H1 (cell line): ENCODE results near the gene DKC1. TPM values are rescaled to one million over a fixed set of nuclear protein-coding genes. Genes with fewer than 3 reads are reported as not detected.

ENCODE experiments used
- CTCF ChIA-PET: fragments of 300-600 bp; sonication (Branson Sonifier 250); formaldehyde crosslinking; loops from one replicate; lab custom pipeline; 2021; ENCODE audit not compliant: partially characterized antibody; lab: Charles Lee
- POLR2A ChIA-PET: fragments of 300-600 bp; sonication (Branson Sonifier 250); formaldehyde crosslinking; loops from one replicate; lab custom pipeline; 2021; ENCODE audit warnings: inconsistent platforms; ENCODE audit not compliant: partially characterized antibody; lab: Charles Lee
- DNase-seq, 2 experiments: peaks; one replicate each; pipeline versions ENCODE4 v3.0.0 to v3.0.0-alpha.2; 2010 to 2022; ENCODE audit warnings: low spot score in 2 of 2, low read depth in 1 of 2, mixed read lengths in 1 of 2
- FAIRE-seq: peaks from 2 replicates; lab custom pipeline; 2011; peaks lifted over from hg19 to GRCh38; lab: Jason Lieb, UNC
- H2AFZ ChIP-seq: 2 replicates; pipeline ENCODE4 v1.8.1; 2012; ENCODE audit warnings: low read length, inconsistent platforms
- H2AK5ac ChIP-seq: 2 replicates; pipeline ENCODE4 v1.6.1; 2013; ENCODE audit warnings: low read depth, low read length
- H2BK120ac ChIP-seq: replicated peaks from 2 replicates; pipeline ENCODE3; 2013; ENCODE audit warnings: low read depth, low read length, inconsistent platforms
- H2BK12ac ChIP-seq: 2 replicates; pipeline ENCODE4 v1.6.1; 2013; ENCODE audit warnings: low read depth, low read length
- H2BK15ac ChIP-seq: 2 replicates; pipeline ENCODE4 v1.6.1; 2013; ENCODE audit warnings: low read length
- H2BK20ac ChIP-seq: 2 replicates; pipeline ENCODE4 v1.6.1; 2013; ENCODE audit warnings: low read length
- H2BK5ac ChIP-seq: 2 replicates; pipeline ENCODE4 v1.6.1; 2013; ENCODE audit warnings: low read depth, low read length
- H3K14ac ChIP-seq: 2 replicates; pipeline ENCODE4 v1.6.1; 2013; ENCODE audit warnings: inconsistent platforms; ENCODE audit not compliant: insufficient read length
- H3K18ac ChIP-seq: 2 replicates; pipeline ENCODE4 v1.6.1; 2013; ENCODE audit warnings: low read length; ENCODE audit errors: extremely low read depth
- H3K23ac ChIP-seq: 2 replicates; pipeline ENCODE4 v1.6.1; 2013; ENCODE audit warnings: inconsistent platforms; ENCODE audit not compliant: insufficient read length
- H3K23me2 ChIP-seq: 2 replicates; pipeline ENCODE4 v1.6.1; 2013; ENCODE audit warnings: low read depth, low read length
- H3K27ac ChIP-seq: 2 replicates; pipeline ENCODE4 v1.6.1; 2011; ENCODE audit warnings: low read depth, low read length, inconsistent platforms
- H3K27me3 ChIP-seq, 4 experiments: replicated peaks in 1 of 4; 1 replicate in 1 of 4; 2 replicates in 3 of 4; pipeline versions ENCODE4 v1.6.1 to v1.8.1; 2011 to 2013; ENCODE audit warnings: low read length in 3 of 4, mild to moderate bottlenecking in 3 of 4, inconsistent platforms in 2 of 4, mixed read lengths in 2 of 4, moderate library complexity in 1 of 4; ENCODE audit not compliant: control insufficient read depth in 3 of 4, insufficient read depth in 3 of 4; ENCODE audit errors: extremely low read depth in 1 of 4
- H3K36me3 ChIP-seq, 4 experiments: 2 replicates each; pipeline versions ENCODE4 v1.6.1 to v1.8.1; 2011 to 2013; ENCODE audit warnings: mild to moderate bottlenecking in 4 of 4, low read length in 3 of 4, moderate library complexity in 2 of 4, control low read depth in 1 of 4, inconsistent platforms in 1 of 4; ENCODE audit not compliant: insufficient read depth in 4 of 4, control insufficient read depth in 2 of 4
- H3K4ac ChIP-seq: replicated peaks from 2 replicates; pipeline ENCODE3; 2013; ENCODE audit warnings: low read length, low read depth, mixed read lengths, inconsistent platforms; ENCODE audit not compliant: insufficient read length
- H3K4me1 ChIP-seq, 4 experiments: replicated peaks in 1 of 4; 1 replicate in 1 of 4; 2 replicates in 3 of 4; pipeline versions ENCODE4 v1.6.1 to v1.8.1; 2011 to 2013; ENCODE audit warnings: low read length in 3 of 4, inconsistent platforms in 2 of 4, mixed read lengths in 1 of 4; ENCODE audit not compliant: insufficient read depth in 4 of 4, control insufficient read depth in 3 of 4
- H3K4me2 ChIP-seq, 2 experiments: 2 replicates each; pipeline versions ENCODE4 v1.6.1 to v1.8.1; 2011 to 2013; ENCODE audit warnings: low read depth in 2 of 2, low read length in 2 of 2, control low read depth in 1 of 2, inconsistent platforms in 1 of 2, mild to moderate bottlenecking in 1 of 2; ENCODE audit not compliant: insufficient read depth in 1 of 2
- H3K4me3 ChIP-seq, 4 experiments: fragments of 200-600, 300-600 bp in 1 of 4; sonication (generic), shearing (Covaris generic), sonication (Bioruptor Twin) in 1 of 4; 2 replicates each; pipeline versions ENCODE4 v1.5.1 to v1.8.1; 2011 to 2016; ENCODE audit warnings: low read length in 4 of 4, low read depth in 3 of 4, control low read depth in 2 of 4, inconsistent platforms in 2 of 4, mild to moderate bottlenecking in 2 of 4, mixed read lengths in 1 of 4, moderate library complexity in 1 of 4; ENCODE audit not compliant: insufficient read depth in 2 of 4; ENCODE audit errors: extremely low read depth in 1 of 4
- H3K56ac ChIP-seq: replicated peaks from 2 replicates; pipeline ENCODE3; 2013; ENCODE audit warnings: low read depth, mild to moderate bottlenecking, mixed read lengths, low read length, inconsistent platforms; ENCODE audit not compliant: insufficient read length
- H3K79me1 ChIP-seq: 2 replicates; pipeline ENCODE4 v1.6.1; 2013; ENCODE audit warnings: low read depth, low read length, control low read depth
- H3K79me2 ChIP-seq, 2 experiments: 2 replicates each; pipeline versions ENCODE4 v1.6.1 to v1.8.1; 2012 to 2013; ENCODE audit warnings: low read length in 2 of 2, mild to moderate bottlenecking in 2 of 2, inconsistent platforms in 1 of 2; ENCODE audit not compliant: insufficient read depth in 2 of 2, control insufficient read depth in 1 of 2
- H3K9ac ChIP-seq, 4 experiments: replicated peaks in 1 of 4; 1 replicate in 1 of 4; 2 replicates in 3 of 4; pipeline versions ENCODE4 v1.6.1 to v1.8.1; 2011 to 2013; ENCODE audit warnings: low read depth in 3 of 4, low read length in 3 of 4, control low read depth in 2 of 4, mild to moderate bottlenecking in 2 of 4, moderate library complexity in 2 of 4, inconsistent platforms in 1 of 4; ENCODE audit errors: extremely low read depth in 1 of 4
- H3K9me3 ChIP-seq, 2 experiments: 2 replicates each; pipeline versions ENCODE4 v1.6.1 to v1.8.1; 2012 to 2013; ENCODE audit warnings: mild to moderate bottlenecking in 2 of 2, moderate library complexity in 2 of 2, control low read depth in 1 of 2, inconsistent platforms in 1 of 2, low read depth in 1 of 2, low read length in 1 of 2, mixed read lengths in 1 of 2; ENCODE audit not compliant: insufficient read depth in 2 of 2
- H4K20me1 ChIP-seq, 2 experiments: replicated peaks in 1 of 2; 2 replicates each; pipeline versions ENCODE3 to v1.8.1; 2011 to 2013; ENCODE audit warnings: inconsistent platforms in 2 of 2, low read length in 2 of 2, mild to moderate bottlenecking in 1 of 2; ENCODE audit not compliant: insufficient read depth in 2 of 2, control insufficient read depth in 1 of 2
- H4K5ac ChIP-seq: 2 replicates; pipeline ENCODE4 v1.6.1; 2013; ENCODE audit warnings: low read length, low read depth, mixed read lengths, inconsistent platforms; ENCODE audit not compliant: insufficient read length
- H4K8ac ChIP-seq: 2 replicates; pipeline ENCODE4 v1.8.0; 2013; ENCODE audit warnings: mild to moderate bottlenecking, moderate library complexity, low read length, inconsistent platforms; ENCODE audit not compliant: insufficient read depth; ENCODE audit errors: extremely low read depth
- H4K91ac ChIP-seq: replicated peaks from 2 replicates; pipeline ENCODE3; 2013; ENCODE audit warnings: low read length, mixed read lengths, inconsistent platforms; ENCODE audit not compliant: insufficient read length
- BRCA1 ChIP-seq: IDR thresholded peaks from 2 replicates; pipeline ENCODE4 v1.6.1; 2012; ENCODE audit warnings: low read depth, low read length, improper control_type of control experiment
- CBX5 ChIP-seq: fragments of 300-800, 300-1000 bp; sonication (generic); IDR thresholded peaks from 2 replicates; pipeline ENCODE4 v1.7.1; 2016; ENCODE audit warnings: antibody characterized with exemption, low read length, low read depth
- EZH2 ChIP-seq: fragments of 200-600 bp; sonication (generic); IDR thresholded peaks from 2 replicates; pipeline ENCODE4 v1.7.1; 2012; ENCODE audit warnings: low read depth, mild to moderate bottlenecking, moderate library complexity, low read length, inconsistent platforms; ENCODE audit not compliant: severe bottlenecking
- NANOG ChIP-seq: IDR thresholded peaks from 2 replicates; pipeline ENCODE4 v1.6.1; 2011; ENCODE audit warnings: low read length, low read depth, mild to moderate bottlenecking, inconsistent platforms; ENCODE audit not compliant: insufficient read depth, poor library complexity, severe bottlenecking
- TAF7 ChIP-seq: optimal IDR thresholded peaks from 2 replicates; pipeline ENCODE3; 2011; ENCODE audit warnings: low read depth, mild to moderate bottlenecking, inconsistent platforms, low read length, moderate library complexity, borderline replicate concordance
- WGBS, 2 experiments: shearing (Covaris generic) in 1 of 2; methylation state at CpG; one replicate each; pipeline versions ENCODE4 v1.1.6 to v1.1.7; 2013 to 2015; ENCODE audit warnings: low lambda C conversion rate in 2 of 2, mixed read lengths in 2 of 2, inconsistent platforms in 1 of 2, low coverage in 1 of 2, missing lambda C conversion rate in 1 of 2; ENCODE audit not compliant: insufficient replicate concordance in 2 of 2, insufficient coverage in 1 of 2, insufficient read length in 1 of 2; ENCODE audit errors: extremely low coverage in 1 of 2, missing lambda C conversion rate in 1 of 2; 5-methylcytosine and 5-hydroxymethylcytosine counted together
- polyA plus RNA-seq, 7 experiments: library from polyadenylated mRNA; depleted of rRNA in 3 of 7; stranded (reverse) in 5 of 7; unstranded in 2 of 7; fragments of >200 nt in 5 of 7; fragments of 200-250 nt in 2 of 7; gene quantifications; 1 replicate in 5 of 7; 2 replicates in 1 of 7; 4 replicates in 1 of 7; pipeline versions ENCODE4 v1.2.1 to v1.2.3, GENCODE V29; 2011 to 2013; ENCODE audit warnings: missing spikeins in 2 of 7, mixed read lengths in 2 of 7
- total RNA-seq: library from RNA; stranded (reverse); fragmentation: NEBNext Ultra II Directional; extraction: Animal tissue kit (Norgen Biotek cat#: 25700); gene quantifications from 2 replicates; pipeline ENCODE4 v1.2.1, GENCODE V29; 2021

The DKC1 gene
- total and polyA plus RNA-seq, 2 of the 8 experiments (the other 6 are each of a cell fraction or from before 2014, with no cell fraction given): 65.6 to 143 TPM

GRCh38 chrX:154785716-154786115, 23.1 kb downstream of the DKC1 start:
- Histone ChIP-seq H3K36me3 (no peaks in the 10 kb centered on the region), H3K14ac (no peak overlapping the region), H3K4me1 (peaks cover 0 to 2% (median 0%) of the 10 kb centered on the region in 4 experiments; a peak in 2 of 7 replicates), H3K4me3 (no peak overlapping the region), H3K18ac (no peak overlapping the region), H2AK5ac (no peak overlapping the region), H3K4ac (no peak overlapping the region), H4K20me1 (no peaks in the 10 kb centered on the region), H3K27ac (no peak overlapping the region), H2BK12ac (no peak overlapping the region), H3K4me2 (no peak overlapping the region), H4K8ac (no peak overlapping the region), H3K27me3 (no peaks in the 10 kb centered on the region), H3K79me1 (no peaks in the 10 kb centered on the region), H2BK20ac (no peak overlapping the region), H3K23me2 (no peaks in the 10 kb centered on the region), H2BK120ac (no peak overlapping the region), H3K9ac (no peak overlapping the region), H4K5ac (no peak overlapping the region), H3K9me3 (no peaks in the 10 kb centered on the region), H3K56ac (no peak overlapping the region), H3K23ac (no peak overlapping the region), H3K79me2 (no peaks in the 10 kb centered on the region), H2BK15ac (no peak overlapping the region), H2BK5ac (no peak overlapping the region), H4K91ac (no peak overlapping the region), H2AFZ (no peak overlapping the region)
- TF ChIP-seq TAF7 (no peak), NANOG (no peak), CBX5 (no peak), BRCA1 (no peak), EZH2 (no peak)
- CTCF ChIA-PET: interaction anchor here (0.9 kb wide), 1 partner anchor 55 kb away, joined by 3 read pairs; no protein-coding TSS in a partner anchor
- 78% methylated on average over 6 of the region's 6 CpGs; no CpG with 5 or more reads in 1 of the 2 experiments for WGBS, 2 experiments
- FAIRE-seq (no peak), DNase-seq (no peak)
- POLR2A ChIA-PET: no interaction called here
